Right forelimb (tissue), 1 donor: Measurements from ENCODE around the gene MPZL3.
"Not testable (repeated sequence)": the region's sequence is repeated elsewhere in the genome, so short reads cannot be mapped to it uniquely, and the experiment has no call there.

Experiments used
- DNase-seq: peaks from one replicate; pipeline ENCODE4 v3.0.0-alpha.2; 2018

Gene MPZL3

GRCh38 chr11:118183691-118184090 is 68.5 kb downstream of the MPZL3 start:
- not testable (repeated sequence) for DNase-seq

DNA sequence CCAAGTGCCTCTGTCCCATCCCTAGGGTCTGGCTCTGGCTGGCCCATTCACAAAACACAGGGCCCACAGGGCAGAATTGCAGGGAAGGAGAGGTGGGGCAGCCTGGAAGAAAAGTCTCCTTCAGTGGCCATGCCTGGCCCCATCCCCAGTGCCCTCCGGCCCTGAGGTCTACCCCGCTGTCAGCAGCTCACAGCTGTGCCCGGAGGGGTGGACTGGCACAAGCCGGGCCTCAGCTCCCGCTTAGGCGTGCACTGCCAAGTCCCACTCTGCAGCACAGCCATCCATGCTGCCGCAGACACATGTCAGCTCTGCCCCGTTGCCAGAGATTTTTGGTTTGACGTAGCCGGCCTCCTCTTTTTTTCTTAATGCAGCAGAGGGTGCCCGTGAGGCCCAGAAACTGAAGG is 71.9 kb downstream of the MPZL3 start:
- peak; percentile 88 for DNase-seq

- DNase-seq, result no peak
Measured at GRCh38 chr11:118176778-118177134, 75.4 kb downstream of the MPZL3 start.
